SU-DHL-6 (cell line): Measurements from ENCODE around the gene GABBR1.

Source experiments
- CTCF ChIP-seq: fragments of 200-600 bp; sonication (generic); IDR thresholded peaks from one replicate; pipeline ENCODE4 v1.5.1; 2017; ENCODE audit warnings: antibody characterized with exemption, mild to moderate bottlenecking, low read length, moderate library complexity; ENCODE audit not compliant: insufficient read depth, poor library complexity, severe bottlenecking
- EZH2phosphoT487 ChIP-seq: fragments of 200-600 bp; sonication (generic), shearing (Covaris generic); conservative IDR thresholded peaks from 2 replicates; pipeline ENCODE4 v1.6.1; 2018; ENCODE audit warnings: mild to moderate bottlenecking, antibody characterized with exemption, low read length, moderate library complexity, mixed read lengths

- peak; percentile 29 for TF ChIP-seq CTCF
- no peak for TF ChIP-seq EZH2phosphoT487
These were observed 30.2 kb downstream of the GABBR1 start for GRCh38 chr6:29602564-29603361.
